Superior temporal gyrus (tissue), 1 donor: ENCODE results near the gene SNRPD3.

Experiments
- DNase-seq: peaks from one replicate; pipeline ENCODE4 v3.0.0-alpha.2; 2016; ENCODE audit errors: extremely low spot score

Gene SNRPD3

DNA sequence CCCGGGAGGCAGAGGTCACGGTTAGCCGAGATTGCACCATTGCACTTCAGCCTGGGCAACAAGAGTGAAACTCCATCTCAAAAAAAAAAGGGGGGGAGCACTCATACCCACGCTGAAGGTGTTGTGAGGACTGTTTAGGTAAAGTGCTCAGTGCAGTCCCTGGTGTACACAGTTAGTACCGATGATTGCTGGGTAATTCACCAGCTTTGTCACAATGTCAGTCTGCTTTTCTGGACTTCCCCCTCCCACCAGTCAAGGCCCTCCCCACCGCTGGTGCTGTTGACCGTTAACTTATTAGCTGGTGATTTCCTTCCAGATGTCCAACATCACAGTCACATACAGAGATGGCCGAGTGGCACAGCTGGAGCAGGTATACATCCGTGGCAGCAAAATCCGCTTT is 11.9 kb downstream of the SNRPD3 start:
- no peak for DNase-seq

DNA sequence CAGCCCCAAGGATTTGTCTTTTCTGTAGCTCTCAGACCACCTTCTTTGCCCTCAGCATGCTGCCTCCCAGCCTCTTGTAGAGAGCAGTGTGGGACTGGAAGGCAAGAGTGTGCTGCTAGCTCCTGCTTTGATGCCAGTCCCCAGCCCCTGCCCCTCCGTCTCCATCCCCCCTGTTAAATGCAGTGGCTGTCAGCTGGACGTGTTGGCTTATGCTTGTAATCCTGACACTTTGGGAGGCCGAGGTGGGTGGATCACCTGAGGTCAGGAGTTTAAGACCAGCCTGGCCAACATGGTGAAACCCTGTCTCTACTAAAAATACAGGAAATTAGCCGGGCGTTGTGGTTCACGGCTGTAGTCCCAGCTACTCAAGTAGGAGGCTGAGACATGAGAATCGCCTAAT is 15.5 kb downstream of the SNRPD3 start:
- no peak for DNase-seq

DNA sequence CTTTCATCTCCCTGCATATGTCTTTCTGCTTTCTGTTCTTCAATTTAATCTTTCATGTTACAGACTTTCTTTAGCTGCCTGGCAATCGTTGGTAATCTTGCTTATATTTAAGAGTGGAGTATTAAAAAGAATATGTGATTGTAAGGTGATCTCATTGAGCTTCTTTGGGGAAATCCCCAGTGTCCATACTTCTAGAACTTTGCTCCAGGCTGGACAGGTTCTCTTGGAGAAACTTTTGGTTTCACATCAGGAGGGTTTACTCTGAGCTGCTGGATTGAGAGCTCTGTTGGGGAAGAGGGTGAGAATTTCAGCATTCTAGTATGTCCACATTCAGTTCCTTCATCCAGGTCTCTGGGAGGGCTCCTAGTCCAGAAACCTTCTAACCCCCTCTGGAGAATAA is 21.0 kb downstream of the SNRPD3 start:
- DNase-seq: no peak

DNA sequence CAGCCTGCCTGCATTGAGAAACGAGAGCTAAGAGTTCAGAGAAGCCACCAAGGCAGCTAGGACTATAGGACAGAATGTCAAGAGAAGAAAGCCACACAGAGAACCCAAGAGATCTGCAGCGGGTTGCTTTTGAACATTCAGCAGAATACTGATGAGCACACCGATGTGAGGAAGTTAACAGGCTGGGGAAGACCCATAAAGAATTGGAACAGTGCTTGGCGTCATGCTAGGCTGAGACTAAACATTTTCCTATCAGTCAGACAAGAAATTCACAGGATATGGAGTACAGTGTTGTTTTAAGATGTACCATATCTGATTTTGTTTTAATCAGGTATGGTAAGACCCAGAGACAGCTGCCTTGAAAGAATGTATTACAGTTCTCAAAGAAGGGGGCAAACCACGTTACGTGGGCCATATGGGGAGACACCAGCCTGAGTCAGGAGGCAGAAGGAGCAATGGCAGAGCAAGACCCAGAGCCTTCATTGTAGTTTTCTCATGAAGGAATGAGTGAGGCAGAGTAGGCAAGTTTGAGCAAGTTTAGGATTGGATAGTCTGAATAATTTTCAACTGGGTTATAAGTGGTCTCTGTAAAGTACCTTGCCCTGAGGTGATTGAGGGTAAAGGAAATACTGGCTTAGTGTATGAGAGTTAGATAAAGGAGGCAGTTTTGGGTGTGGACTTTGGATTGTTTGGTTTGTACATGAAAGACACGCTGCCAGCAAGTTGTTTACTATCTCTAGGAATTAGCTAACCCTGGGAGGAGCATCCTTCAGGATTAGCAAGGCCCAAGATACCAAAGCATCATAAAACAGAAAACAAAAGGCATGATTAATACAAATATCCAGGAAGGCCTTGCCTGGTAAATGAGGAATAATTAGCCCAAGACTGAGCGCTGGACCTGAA is 22.8 kb downstream of the SNRPD3 start:
- DNase-seq: no peak

DNA sequence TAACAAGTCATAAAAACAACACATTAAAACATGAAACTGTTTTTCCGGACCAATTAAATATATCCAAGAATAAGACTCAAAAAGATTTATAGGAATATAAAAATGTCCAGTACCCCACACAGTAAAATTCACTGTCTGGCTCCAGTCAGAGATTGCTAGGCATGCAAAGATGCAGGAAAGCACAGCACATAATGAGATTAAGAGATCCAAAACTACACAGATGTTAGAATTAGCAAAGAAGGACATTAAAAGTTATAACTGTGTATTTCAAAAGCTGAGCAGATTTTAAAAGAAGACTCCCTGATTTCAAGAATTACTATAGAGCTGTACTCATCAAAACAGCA is 23.4 kb downstream of the SNRPD3 start:
- DNase-seq: no peak

DNA sequence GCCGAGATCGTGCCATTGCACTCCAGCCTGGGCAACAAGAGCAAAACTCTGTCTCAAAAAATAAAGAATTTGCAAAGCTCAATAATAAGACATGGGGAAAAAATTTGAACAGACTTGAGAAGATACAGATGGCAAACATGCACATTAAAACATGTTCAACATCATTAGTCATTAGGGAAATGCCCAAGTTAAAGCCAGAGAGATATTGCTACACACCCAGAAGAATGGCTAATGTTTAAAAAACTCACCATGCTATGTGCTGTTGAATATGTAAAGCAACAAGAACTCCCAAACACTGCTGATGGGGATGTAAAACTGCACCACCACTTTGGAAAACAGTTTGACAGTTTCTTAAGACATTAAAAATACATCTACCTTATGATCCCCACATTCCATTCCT is 24.5 kb downstream of the SNRPD3 start:
- DNase-seq: no peak

DNA sequence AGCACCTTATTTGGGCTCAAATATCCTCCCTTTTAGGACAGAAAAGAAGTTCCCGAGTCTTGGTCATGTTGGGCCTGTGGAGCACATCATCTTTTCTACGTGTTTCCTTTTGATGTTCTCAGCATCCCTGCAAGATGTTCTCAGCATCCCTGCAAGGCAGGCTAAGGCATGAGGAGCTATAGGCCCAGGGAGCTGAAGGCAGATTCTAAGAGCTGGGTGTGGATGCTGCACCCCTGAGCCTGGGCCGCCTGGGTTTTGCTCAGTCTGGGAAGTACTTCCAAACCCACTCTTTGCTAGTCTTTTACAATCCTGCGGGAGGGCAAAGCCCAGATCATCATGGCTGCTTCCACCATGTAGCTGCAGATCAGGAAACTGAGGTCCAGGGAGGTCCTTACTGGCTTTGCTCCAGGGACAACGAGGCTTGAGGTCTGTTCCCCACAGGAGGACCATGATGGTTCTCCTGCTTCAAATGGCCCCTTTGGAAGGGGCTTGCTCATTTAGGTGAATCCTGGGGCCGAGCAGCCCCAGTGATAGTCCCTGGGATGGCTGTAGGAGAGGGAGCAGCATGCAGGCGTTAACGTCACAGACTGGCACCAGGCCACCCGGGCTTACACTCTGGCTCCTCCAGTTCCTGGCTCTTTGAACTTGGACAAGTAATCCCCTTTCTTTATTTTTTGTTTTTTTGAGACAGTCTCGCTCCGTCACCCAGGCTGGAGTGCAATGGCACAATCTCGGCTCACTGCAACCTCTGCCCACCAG is 26.4 kb downstream of the SNRPD3 start:
- no peak for DNase-seq

DNA sequence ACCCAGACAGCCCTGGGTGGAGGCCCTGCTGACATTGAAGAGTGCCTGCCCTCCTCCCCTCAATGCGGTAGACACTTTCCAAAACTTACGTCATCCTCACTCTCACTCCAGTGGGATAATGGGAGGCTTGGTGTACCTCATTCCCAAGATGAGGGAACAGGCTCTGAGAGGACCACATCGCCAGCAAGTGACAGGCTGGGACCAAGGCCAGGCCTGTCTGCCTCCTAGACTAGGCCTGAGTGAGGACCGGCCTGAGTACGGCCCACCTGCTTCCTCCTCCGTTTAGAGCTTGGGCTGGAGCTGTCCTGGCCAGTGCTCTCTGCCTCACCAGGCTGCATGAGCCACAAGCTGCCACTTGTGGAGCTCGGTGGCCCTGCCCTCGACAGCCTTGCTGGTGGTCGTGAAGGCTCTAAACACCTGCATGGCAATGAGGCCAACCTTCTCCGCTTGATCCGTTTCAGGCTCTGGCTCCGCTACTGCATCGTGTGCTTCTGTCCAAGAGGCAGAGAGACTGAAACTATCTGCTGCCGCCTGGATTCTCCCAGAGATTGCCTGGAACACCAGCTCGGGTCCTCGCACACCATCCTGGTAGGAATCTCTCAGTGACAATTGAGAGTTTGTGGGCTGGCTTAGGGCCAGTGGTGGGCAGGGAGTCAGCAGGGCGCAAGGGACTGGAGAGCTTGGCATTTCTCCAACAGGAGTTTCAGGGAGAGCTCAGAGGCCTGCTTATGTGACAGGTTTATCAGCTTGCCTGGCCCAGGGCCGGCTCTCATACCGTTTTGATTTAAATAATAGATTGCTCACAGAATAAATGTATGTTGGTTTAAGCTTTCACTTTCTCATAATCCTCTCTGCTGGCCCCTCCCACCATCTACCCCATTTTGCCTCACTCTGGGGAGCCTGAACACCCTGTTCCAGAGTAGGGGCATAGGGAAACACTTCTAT is 27.7 kb downstream of the SNRPD3 start:
- no peak for DNase-seq

DNA sequence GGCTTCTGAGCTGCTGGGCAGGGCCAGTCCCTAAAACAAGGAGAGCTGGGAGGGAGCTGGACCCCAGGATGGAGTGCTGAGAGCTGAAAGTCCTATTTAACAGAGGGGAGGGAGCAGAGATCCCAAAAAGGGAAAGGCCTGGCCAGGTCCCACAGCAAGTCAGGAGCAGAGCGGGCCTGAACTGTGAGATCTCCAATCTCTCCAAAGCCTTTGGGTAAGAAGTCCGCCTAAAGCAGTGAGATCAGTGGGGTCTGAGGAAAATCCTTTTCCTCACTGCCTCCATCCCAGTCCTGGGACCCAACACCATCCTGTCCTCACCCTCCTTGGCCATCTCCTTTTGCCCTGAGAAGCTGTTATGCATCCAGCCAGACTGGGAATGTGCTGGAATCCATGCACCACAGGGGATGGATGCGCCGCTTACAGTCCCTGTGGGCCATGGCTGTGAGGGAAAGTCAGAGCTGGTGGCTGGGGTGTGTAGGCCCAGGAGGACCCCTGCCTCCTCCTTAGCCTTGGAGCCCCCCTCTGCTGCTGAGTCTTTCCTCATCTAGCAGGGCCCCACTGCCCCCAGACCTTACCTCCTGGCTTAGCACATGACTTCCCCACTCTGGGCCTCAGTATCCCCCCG is 28.5 kb downstream of the SNRPD3 start:
- no peak for DNase-seq

DNA sequence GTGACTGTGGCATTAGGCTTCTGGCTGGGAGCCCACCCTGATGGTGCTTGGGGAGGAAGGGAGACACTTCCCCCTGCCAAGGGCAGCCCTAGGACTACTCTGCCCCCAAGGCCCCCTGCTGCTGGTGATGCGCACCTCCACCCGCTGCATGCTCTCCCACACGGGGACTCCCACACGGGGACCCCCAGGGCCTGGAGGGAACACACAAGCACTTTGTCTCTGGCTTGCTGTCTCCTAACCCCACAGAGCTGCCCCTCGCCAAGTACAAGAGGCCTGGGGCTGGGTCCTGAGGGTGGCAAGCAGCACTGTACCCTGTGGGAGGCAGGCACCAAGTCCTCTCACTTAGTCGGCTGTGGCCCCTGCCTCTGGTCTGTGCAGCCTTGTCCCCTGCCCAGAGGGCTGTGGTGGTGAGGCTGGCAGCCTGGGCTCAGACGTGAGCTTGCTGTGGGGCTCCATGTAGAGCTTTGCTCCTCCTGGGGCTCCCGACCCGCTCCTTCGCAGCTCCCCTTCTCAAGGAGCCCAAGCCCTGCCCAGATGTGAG is 29.1 kb downstream of the SNRPD3 start:
- DNase-seq: no peak

DNA sequence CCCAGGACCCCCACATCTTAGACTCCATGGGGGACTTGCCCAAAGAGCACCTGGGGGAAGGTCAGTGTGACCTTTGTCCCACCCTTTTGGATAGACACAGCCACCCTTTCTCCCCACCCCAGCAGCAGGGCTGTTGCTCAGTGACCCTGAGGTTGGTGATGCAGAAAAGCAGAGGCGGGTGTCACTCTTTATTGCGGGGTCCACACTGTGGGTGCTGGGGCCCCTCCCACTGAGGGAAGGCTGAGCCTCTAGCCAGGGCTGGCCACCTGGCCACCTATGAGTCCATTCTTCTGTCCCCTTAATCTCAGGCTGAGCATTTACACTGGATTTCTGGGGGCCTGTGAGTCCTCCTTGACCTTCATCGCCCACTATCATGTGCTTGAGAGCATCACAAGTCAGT is 29.7 kb downstream of the SNRPD3 start:
- no peak for DNase-seq

DNA sequence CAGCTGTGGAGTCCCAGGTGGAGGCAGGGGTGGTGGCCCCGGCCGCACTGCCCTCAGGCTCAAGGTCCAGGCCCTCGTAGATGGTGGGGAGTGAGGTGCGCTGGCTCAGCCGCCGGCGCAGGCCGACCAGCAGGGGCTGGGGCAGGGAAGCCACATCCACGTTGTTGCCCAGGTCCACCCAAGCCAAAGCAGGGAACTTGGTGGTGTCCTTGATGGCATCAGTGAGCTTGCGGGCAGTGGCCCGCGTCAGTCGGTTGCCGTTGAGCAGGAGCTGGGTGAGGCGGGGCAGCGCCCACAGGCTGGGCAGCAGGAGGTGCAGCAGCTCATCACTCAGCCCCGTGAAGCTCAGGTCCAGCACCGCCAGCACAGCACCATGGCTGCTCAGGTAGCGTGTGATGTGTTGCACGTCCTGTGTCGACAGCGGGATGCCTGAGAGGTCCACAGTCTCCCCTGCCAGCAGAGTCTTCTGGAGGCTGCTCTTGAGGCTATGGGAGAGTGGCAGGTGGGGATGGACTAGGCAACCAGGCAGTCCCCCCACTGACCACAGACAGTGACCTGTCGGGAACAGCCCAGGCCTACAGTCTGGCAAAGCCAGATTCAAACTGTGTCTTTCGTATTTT is 30.2 kb downstream of the SNRPD3 start:
- no peak for DNase-seq

DNA sequence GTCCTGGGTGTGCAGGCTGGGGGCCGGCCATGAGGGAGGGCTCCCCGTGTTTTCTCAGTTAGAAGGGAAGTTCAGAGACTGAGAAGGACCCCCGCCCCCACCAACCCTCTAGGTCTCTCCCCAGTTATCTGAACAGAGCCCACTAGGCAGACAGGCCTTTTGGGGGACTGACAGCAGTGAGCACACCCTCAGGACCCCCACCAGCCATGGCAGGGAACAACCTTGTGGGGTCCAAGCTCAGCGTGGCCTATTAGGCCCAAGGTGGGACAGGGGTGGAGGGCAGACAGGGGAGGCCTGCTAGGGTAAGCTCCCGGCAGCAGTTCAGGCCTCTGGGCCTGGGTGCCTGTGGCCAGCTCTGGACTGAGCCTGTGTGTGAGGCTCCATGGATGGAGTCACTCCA is 31.5 kb downstream of the SNRPD3 start:
- no peak for DNase-seq

DNA sequence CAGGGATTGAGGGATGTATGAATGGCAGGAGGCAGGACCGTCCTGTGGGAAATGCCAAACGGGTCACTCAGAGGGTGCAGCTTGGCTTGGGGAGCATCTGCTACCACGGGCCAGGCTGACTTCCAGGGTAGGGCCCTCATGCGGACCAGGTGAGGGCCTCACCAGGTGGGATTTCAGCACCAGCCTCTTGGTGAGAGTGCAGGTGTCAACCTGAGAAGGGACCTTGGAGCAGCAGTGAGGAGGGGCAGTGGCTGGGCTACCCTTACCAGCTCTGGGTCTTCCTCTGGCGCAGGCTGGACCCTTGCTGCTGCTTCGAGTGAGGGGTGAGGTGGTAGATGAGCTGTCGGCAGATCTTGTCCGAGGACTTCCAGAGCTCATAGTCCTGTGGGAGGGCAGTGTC is 32.1 kb downstream of the SNRPD3 start:
- DNase-seq: no peak

DNA sequence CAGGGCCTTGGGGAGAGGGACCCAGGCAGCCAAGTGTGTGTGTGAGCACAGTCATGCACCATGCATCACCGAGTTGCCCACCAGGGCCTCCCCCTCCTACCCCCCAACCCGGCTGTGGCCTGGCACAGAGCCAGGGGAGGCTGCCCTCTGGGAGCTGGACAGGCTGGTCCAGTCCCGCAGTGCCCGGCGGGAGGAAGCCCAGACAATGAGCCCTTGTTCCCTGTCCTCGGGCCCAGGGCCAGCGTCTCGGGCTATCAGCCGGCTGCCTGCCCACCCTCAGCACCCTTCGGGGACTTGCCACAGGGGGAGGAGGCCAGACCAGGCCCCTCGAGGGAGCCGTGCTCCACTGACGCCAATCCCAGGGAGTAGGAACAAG is 32.6 kb downstream of the SNRPD3 start:
- peak; percentile 92 for DNase-seq

DNA sequence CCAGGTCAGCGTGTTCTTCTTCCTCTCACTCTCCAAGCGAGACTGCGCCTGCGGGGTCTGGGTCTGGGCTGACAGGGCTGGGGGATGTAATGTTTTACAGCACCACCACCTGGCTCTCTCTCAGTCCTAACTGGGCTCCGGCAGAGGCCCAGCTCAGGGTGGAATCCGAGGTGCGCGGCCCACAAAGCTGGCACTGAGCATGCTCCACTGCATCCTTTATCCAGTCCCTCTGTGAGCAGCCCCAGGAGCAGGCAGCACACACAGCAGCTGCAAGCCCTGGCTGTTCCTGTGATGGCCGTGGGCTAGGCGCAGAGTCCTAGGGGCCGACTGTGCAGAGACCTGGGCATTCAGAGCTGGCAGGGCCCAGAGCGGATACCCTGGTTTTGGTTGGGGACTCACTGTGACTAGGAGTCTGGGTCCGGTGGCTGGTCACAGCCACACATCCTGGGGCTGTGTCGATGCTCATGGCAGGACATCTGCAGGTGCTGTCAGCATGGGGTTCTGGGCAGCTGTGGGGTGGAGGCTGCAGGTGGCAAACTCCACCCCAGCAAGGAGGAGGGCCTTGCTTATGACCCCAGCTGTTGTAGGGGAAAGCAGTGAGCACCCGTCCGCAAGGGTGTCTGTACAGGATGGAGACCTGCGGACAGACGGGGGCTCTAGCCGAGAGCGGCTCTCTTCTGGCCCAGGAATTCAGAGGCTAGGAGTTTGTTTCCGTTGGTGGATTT is 33.1 kb downstream of the SNRPD3 start:
- no peak for DNase-seq

DNA sequence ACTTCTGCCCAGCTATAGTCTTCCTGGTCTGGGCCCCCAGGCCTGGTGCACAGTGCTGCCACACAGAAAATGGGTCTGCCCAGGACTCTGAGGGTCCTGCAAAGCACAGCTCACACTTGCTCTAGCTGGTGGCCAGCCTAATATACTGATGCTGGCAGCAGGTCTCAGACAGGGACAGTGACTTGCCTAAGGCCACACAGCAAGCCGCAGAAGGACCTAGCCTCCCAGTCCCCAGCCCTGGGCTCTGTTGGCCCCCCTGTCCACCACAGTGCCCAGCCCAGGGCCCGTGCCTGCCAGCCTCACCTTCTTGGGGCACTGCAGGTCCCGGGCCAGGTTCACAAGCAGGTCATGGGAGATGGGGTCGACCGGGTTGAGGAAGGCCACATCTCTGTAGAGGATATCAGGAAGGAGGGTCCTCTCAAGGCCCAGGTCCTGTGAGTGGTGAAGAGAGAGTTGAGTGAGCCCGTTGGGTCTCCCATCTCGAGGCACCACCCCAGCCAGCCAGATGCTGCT is 33.8 kb downstream of the SNRPD3 start:
- no peak for DNase-seq

DNA sequence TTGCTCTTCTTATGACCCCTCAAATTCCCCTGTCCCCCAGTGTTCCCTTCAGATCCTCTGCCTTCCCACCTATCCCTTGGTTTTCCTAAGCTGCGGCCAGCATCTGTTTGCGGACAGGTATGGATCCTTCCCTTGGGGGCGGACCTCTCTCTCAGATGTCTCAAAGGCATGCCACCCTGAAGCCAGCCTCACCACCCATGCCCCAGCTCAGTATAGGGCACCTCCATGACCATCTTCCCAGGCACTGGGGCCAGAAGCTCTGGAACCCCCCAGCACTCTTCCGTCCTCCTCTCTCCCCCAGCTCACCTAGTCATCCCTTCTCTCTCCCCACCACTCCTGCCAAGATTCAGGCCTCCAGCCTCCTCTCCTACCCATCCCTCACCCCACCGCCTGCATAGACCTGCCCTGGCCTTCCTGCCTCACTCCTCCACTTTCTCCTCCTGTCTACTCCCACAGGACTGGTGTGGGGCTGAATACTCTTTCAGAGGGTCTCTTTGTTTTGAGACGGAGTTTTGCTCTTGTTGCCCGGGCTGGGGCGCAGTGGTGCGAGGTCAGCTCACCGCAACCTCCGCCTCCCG is 34.9 kb downstream of the SNRPD3 start:
- no peak for DNase-seq

DNA sequence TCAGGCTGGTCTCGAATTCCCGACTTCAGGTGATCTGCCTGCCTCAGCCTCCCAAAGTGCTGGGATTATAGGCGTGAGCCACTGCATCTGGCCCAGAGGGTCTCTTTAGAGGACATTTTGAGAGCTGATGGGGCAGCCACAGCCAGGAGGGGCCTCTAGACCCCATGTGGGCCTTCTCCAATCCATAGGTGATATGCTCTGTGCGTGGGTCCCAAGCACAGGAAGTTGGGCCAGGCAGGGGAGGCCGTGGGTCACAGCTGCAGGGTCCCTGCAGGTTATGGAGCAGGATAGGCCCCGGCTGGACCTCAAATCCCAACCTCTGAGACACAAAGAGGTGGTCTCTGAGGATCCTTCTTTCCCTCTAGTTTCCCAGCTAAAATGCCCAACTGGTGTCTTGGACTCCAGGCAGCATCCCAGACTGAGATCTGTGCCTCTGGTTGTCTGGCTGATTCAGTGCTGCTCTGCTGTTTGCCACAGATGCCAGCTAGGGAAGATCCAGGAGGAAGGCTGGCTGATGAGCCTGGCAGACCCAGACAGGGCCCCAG is 35.6 kb downstream of the SNRPD3 start:
- no peak for DNase-seq
